ENCODE data around the gene THAP3. TPM values are rescaled to one million over a fixed set of nuclear protein-coding genes. Genes with fewer than 3 reads are reported as not detected.

THAP3 gene
- total and polyA plus RNA-seq, 2 of the 4 experiments (the other 2 are of a cell fraction) = 14.2 to 14.9 TPM

DNA sequence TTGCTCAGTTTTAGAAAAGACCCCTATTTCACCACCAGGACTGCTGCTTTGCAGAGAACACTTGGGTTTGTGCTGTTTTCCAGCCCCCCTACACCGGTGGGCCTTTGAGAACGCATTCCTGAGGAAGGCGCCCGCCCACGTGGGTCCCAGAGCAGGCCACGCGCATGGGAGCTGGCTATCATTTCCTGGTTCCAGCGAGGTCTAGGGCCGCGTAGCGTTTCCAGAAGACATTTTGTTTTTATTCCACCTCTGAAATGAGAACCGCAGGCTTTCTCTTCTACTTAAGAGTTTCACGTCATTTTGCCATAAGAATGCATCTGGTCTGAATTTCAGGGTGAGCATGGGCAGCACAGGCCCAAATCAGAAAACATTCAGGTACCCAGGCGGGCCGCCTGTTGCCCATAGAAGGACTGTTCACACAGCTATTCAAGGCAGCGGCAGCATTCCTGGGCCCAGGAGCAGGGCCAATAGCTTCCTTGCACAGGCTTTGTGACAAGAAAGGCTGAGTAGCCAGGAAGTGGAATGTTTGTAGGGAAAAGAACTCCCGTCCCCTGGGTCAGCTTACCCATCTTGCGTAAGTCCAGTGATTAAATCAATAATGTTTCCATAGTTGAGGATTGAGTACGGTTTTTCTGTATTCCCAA, 20.6 kb upstream of the THAP3 start:
- peak overlapping the region; percentile 88 for H2AK9ac ChIP-seq (replicated peaks; ENCODE audit: low read depth, low read length, poor library complexity)
- H3K36me3 ChIP-seq (ENCODE audit: control insufficient read depth, insufficient read depth, low read length) = peaks cover 3% of the 10 kb centered on the region; the same call in 1 of the 2 replicates
- no peaks in the 10 kb centered on the region for H3K27me3 ChIP-seq (ENCODE audit: control insufficient read depth, insufficient read depth, low read length)
- H2BK20ac ChIP-seq (ENCODE audit: low read depth, low read length) = peak overlapping the region; percentile 80
- H2AFZ ChIP-seq (replicated peaks; ENCODE audit: low read length, poor library complexity) = peak overlapping the region; percentile 96
- POLR2A ChIA-PET (ENCODE audit: unreplicated experiment) = no interaction called here
- 10% methylated on average over 15 of the region's 19 CpGs; no CpG with 5 or more reads in 1 of the 2 experiments for whole genome bisulfite sequencing, 2 experiments (ENCODE audit: extremely low coverage in 2 of 2, insufficient read length in 1 of 2)
- H3K9me1 ChIP-seq (ENCODE audit: insufficient read depth, low read length) = peaks cover 10% of the 10 kb centered on the region
- H3K79me1 ChIP-seq (ENCODE audit: low read depth in 1 of 2, low read length in 2 of 2) = peaks cover 0 to 37% of the 10 kb centered on the region in 2 experiments; a peak in 2 of 4 replicates
- peak; percentile 86 for DNase-seq
- intact Hi-C loops (cut with micrococcal nuclease) = loop anchor here (1.0 kb wide), 1 partner anchor 9 kb away; the partner anchor contains the start of gene PHF13
- H3K4me3 ChIP-seq (ENCODE audit: insufficient read depth, low read depth, low read length) = no peak overlapping the region
- peak overlapping the region; percentile 96 for H2BK5ac ChIP-seq (ENCODE audit: low read depth, low read length, poor library complexity, severe bottlenecking)
- peaks cover 14% of the 10 kb centered on the region for H3K4me1 ChIP-seq (ENCODE audit: control insufficient read depth, insufficient read depth, low read length)
- no TSS peak for BruUV-seq (replicated peaks)
- peaks cover 34% of the 10 kb centered on the region for H4K20me1 ChIP-seq (ENCODE audit: insufficient read depth, low read length)
- in situ Hi-C loops (cut with MboI; ENCODE audit: low sequenced_read_pairs) = no loop called here
- peak overlapping the region; percentile 79 for H2AK5ac ChIP-seq (ENCODE audit: low read depth, low read length)
- dilution Hi-C loops (cut with HindIII; ENCODE audit: low sequenced_read_pairs, unreplicated experiment) = no loop called here
- peak overlapping the region; percentile 98 for H4K8ac ChIP-seq (ENCODE audit: low read depth in 2 of 2, low read length in 2 of 2)
- H3K14ac ChIP-seq (replicated peaks; ENCODE audit: low read depth, low read length) = peak overlapping the region; percentile 95
- peak; percentile 16 for ATAC-seq (ENCODE audit: low read depth)
- H3K4ac ChIP-seq (ENCODE audit: low read depth, low read length) = peak overlapping the region; percentile 85
- peak overlapping the region; percentile 75 for H3K4me2 ChIP-seq (ENCODE audit: low read depth, low read length)
- no peaks in the 10 kb centered on the region for H3K9me3 ChIP-seq (ENCODE audit: control insufficient read depth, insufficient read depth, low read length)
- peak overlapping the region; percentile 96 for H4K5ac ChIP-seq (ENCODE audit: low read depth, low read length)
- H4K91ac ChIP-seq (ENCODE audit: insufficient read depth, low read depth, low read length) = peak overlapping the region; percentile 96
- peak overlapping the region; percentile 95 for H2BK120ac ChIP-seq (ENCODE audit: low read depth, low read length)
- peak overlapping the region; percentile 81 for H3K18ac ChIP-seq (ENCODE audit: low read depth, low read length)
- peak overlapping the region; percentile 84 for H3K23ac ChIP-seq (ENCODE audit: low read depth, low read length)
- CTCF ChIA-PET = no interaction called here
- peak overlapping the region; percentile 89 for H2BK15ac ChIP-seq (ENCODE audit: low read depth, low read length)
- TF ChIP-seq NFE2L2 (IDR thresholded peaks at IDR 0.05; ENCODE audit: low read depth, low read length) (no peak), CEBPB (IDR thresholded peaks at IDR 0.05; ENCODE audit: low read depth, low read length) (peak; percentile 91), FOS (IDR thresholded peaks at IDR 0.05; ENCODE audit: low read depth, low read length) (no peak), RCOR1 (IDR thresholded peaks at IDR 0.05; ENCODE audit: insufficient replicate concordance, low read length) (no peak), MXI1 (IDR thresholded peaks at IDR 0.05; ENCODE audit: borderline replicate concordance, low read depth, low read length) (peak; percentile 87; the same call in 1 of the 2 replicates), MAFK (IDR thresholded peaks at IDR 0.05; ENCODE audit: low read depth, low read length) (0 out of 2 replicates have a peak, but pooled peaks have one; percentile 29), MAZ (IDR thresholded peaks at IDR 0.05; ENCODE audit: borderline replicate concordance, low read depth, low read length) (no peak; the same call in 1 of the 2 replicates), POLR2A (IDR thresholded peaks at IDR 0.05; ENCODE audit: low read depth, low read length) (no peak), SMC3 (IDR thresholded peaks at IDR 0.05; ENCODE audit: low read depth, low read length) (no peak), CHD1 (IDR thresholded peaks at IDR 0.05; ENCODE audit: low read depth, low read length) (no peak), RFX5 (IDR thresholded peaks at IDR 0.05; ENCODE audit: low read depth, low read length) (no peak), BHLHE40 (IDR thresholded peaks at IDR 0.05; ENCODE audit: low read depth, low read length) (no peak)
- TF ChIP-seq, protein P1, sequence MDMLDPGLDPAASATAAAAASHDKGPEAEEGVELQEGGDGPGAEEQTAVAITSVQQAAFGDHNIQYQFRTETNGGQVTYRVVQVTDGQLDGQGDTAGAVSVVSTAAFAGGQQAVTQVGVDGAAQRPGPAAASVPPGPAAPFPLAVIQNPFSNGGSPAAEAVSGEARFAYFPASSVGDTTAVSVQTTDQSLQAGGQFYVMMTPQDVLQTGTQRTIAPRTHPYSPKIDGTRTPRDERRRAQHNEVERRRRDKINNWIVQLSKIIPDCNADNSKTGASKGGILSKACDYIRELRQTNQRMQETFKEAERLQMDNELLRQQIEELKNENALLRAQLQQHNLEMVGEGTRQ (IDR thresholded peaks at IDR 0.05; ENCODE audit: low read depth, low read length) = peak; percentile 67; the same call in 1 of the 2 replicates
- TF ChIP-seq, protein P2, sequence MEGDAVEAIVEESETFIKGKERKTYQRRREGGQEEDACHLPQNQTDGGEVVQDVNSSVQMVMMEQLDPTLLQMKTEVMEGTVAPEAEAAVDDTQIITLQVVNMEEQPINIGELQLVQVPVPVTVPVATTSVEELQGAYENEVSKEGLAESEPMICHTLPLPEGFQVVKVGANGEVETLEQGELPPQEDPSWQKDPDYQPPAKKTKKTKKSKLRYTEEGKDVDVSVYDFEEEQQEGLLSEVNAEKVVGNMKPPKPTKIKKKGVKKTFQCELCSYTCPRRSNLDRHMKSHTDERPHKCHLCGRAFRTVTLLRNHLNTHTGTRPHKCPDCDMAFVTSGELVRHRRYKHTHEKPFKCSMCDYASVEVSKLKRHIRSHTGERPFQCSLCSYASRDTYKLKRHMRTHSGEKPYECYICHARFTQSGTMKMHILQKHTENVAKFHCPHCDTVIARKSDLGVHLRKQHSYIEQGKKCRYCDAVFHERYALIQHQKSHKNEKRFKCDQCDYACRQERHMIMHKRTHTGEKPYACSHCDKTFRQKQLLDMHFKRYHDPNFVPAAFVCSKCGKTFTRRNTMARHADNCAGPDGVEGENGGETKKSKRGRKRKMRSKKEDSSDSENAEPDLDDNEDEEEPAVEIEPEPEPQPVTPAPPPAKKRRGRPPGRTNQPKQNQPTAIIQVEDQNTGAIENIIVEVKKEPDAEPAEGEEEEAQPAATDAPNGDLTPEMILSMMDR (conservative IDR thresholded peaks at IDR 0.05; ENCODE audit: low read depth, low read length) = no peak
- TF ChIP-seq, protein P3, sequence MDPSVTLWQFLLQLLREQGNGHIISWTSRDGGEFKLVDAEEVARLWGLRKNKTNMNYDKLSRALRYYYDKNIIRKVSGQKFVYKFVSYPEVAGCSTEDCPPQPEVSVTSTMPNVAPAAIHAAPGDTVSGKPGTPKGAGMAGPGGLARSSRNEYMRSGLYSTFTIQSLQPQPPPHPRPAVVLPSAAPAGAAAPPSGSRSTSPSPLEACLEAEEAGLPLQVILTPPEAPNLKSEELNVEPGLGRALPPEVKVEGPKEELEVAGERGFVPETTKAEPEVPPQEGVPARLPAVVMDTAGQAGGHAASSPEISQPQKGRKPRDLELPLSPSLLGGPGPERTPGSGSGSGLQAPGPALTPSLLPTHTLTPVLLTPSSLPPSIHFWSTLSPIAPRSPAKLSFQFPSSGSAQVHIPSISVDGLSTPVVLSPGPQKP (IDR thresholded peaks at IDR 0.05; ENCODE audit: borderline replicate concordance, low read depth, low read length) = no peak
- H3K27ac ChIP-seq (ENCODE audit: insufficient read depth, low read length) = peak overlapping the region; percentile 95
- peak overlapping the region; percentile 81 for H3K9ac ChIP-seq (ENCODE audit: low read depth, low read length)
- H3K56ac ChIP-seq (ENCODE audit: extremely low read depth, insufficient read depth, low read length) = peak overlapping the region; percentile 94
